H1 (cell line): ENCODE data around the gene SLC25A38.

ENCODE experiments used
- CTCF ChIP-seq, 3 experiments: IDR thresholded peaks; 1 replicate in 2 of 3; 2 replicates in 1 of 3; pipeline versions ENCODE4 v1.5.1 to v1.6.1; 2011; ENCODE audit warnings: low read length in 3 of 3, mild to moderate bottlenecking in 3 of 3, inconsistent platforms in 2 of 3, low read depth in 1 of 3, moderate library complexity in 1 of 3; ENCODE audit not compliant: insufficient read depth in 1 of 3; ENCODE audit errors: control extremely low read depth in 1 of 3
- EP300 ChIP-seq, 2 experiments: IDR thresholded peaks; 1 replicate in 1 of 2; 2 replicates in 1 of 2; pipeline ENCODE4 v1.6.1; 2011 to 2012; ENCODE audit warnings: low read depth in 2 of 2, low read length in 2 of 2, mild to moderate bottlenecking in 2 of 2, borderline replicate concordance in 1 of 2, inconsistent platforms in 1 of 2, moderate library complexity in 1 of 2
- EZH2 ChIP-seq: fragments of 200-600 bp; sonication (generic); IDR thresholded peaks from 2 replicates; pipeline ENCODE4 v1.7.1; 2012; ENCODE audit warnings: low read depth, mild to moderate bottlenecking, moderate library complexity, low read length, inconsistent platforms; ENCODE audit not compliant: severe bottlenecking
- FOSL1 ChIP-seq: IDR thresholded peaks from 2 replicates; pipeline ENCODE4 v1.6.1; 2011; ENCODE audit warnings: mild to moderate bottlenecking, low read depth, low read length, moderate library complexity; ENCODE audit not compliant: insufficient read depth
- GABPA ChIP-seq: IDR thresholded peaks from 2 replicates; pipeline ENCODE4 v1.6.1; 2011; ENCODE audit warnings: mild to moderate bottlenecking, low read length, moderate library complexity, borderline replicate concordance; ENCODE audit not compliant: insufficient read depth
- HDAC6 ChIP-seq: IDR thresholded peaks from one replicate; pipeline ENCODE4 v1.7.1; 2012; ENCODE audit warnings: low read depth, mild to moderate bottlenecking, inconsistent platforms, low read length, moderate library complexity
- POLR2A ChIP-seq, 2 experiments: IDR thresholded peaks; 1 replicate in 1 of 2; 2 replicates in 1 of 2; pipeline ENCODE4 v1.6.1; 2011; ENCODE audit warnings: low read depth in 2 of 2, low read length in 2 of 2, mild to moderate bottlenecking in 2 of 2; ENCODE audit errors: control extremely low read depth in 1 of 2
- POLR2AphosphoS5 ChIP-seq: IDR thresholded peaks from 2 replicates; pipeline ENCODE4 v1.6.1; 2011; ENCODE audit warnings: low read depth, low read length
- SP1 ChIP-seq: IDR thresholded peaks from 2 replicates; pipeline ENCODE4 v1.6.1; 2011; ENCODE audit warnings: low read depth, low read length
- SUZ12 ChIP-seq: fragments of 200-600 bp; sonication (generic); IDR thresholded peaks from 2 replicates; pipeline ENCODE4 v1.6.1; 2012; ENCODE audit warnings: mild to moderate bottlenecking, inconsistent platforms, low read length, moderate library complexity, mixed read lengths
- TAF1 ChIP-seq: IDR thresholded peaks from 2 replicates; pipeline ENCODE4 v1.6.1; 2011; ENCODE audit warnings: mild to moderate bottlenecking, low read depth, low read length
- TEAD4 ChIP-seq: IDR thresholded peaks from 2 replicates; pipeline ENCODE4 v1.6.1; 2012; ENCODE audit warnings: low read depth, low read length, inconsistent platforms, mixed read lengths
- ZNF274 ChIP-seq: IDR thresholded peaks from 2 replicates; pipeline ENCODE4 v1.7.0; 2012; ENCODE audit warnings: low read length, borderline replicate concordance; ENCODE audit errors: extremely low read depth

GRCh38 chr3:39333607-39334006 is 49.6 kb upstream of the SLC25A38 start:
- TF ChIP-seq POLR2A (IDR thresholded peaks at IDR 0.05; ENCODE audit: control extremely low read depth in 1 of 2, low read depth in 2 of 2, low read length in 2 of 2) (no peak), ZNF274 (no peak), TEAD4 (no peak), EZH2 (no peak), SP1 (no peak), FOSL1 (no peak), TAF1 (no peak), EP300 (IDR thresholded peaks at IDR 0.05; ENCODE audit: borderline replicate concordance in 1 of 2, low read depth in 2 of 2, low read length in 2 of 2) (no peak), SUZ12 (no peak), GABPA (no peak), POLR2AphosphoS5 (no peak), HDAC6 (no peak), CTCF (IDR thresholded peaks at IDR 0.05; ENCODE audit: control extremely low read depth in 1 of 3, insufficient read depth in 1 of 3, low read depth in 1 of 3, low read length in 3 of 3) (no peak)
